K562 (cell line): ENCODE results near the gene TP53TG5. TPM values are rescaled to one million over a fixed set of nuclear protein-coding genes. Genes with fewer than 3 reads are reported as not detected.

Experiments used
- CHD1 ChIP-seq: fragments of 200-600 bp; sonication (generic); IDR thresholded peaks from one replicate; pipeline ENCODE4 v1.6.1; 2012; ENCODE audit warnings: mild to moderate bottlenecking, moderate library complexity, low read length, inconsistent platforms
- EP400 ChIP-seq: fragments of 450-650 bp; IDR thresholded peaks from 2 replicates; pipeline ENCODE4 v1.6.1; 2017; ENCODE audit warnings: antibody characterized with exemption, mild to moderate bottlenecking, moderate library complexity
- HNRNPL ChIP-seq: fragments of 200-400 bp; formaldehyde crosslinking; IDR thresholded peaks from 2 replicates; pipeline ENCODE4 v1.6.1; 2017; ENCODE audit warnings: low read depth, mild to moderate bottlenecking, low read length
- KLF16 ChIP-seq: IDR thresholded peaks from 2 replicates; pipeline ENCODE4 v1.6.1; 2016; ENCODE audit warnings: antibody characterized with exemption
- LEF1 ChIP-seq: fragments of 450-650 bp; IDR thresholded peaks from 2 replicates; pipeline ENCODE4 v1.6.1; 2016; ENCODE audit warnings: mild to moderate bottlenecking
- NR2C1 ChIP-seq, 2 experiments: fragments of 450-650 bp; IDR thresholded peaks; 2 replicates each; pipeline ENCODE4 v1.6.1; 2017; ENCODE audit warnings: mild to moderate bottlenecking in 2 of 2, antibody characterized with exemption in 1 of 2, inconsistent platforms in 1 of 2, missing compliant biosample characterization in 1 of 2, missing genetic modification characterization in 1 of 2
- PTBP1 ChIP-seq: fragments of 200-400 bp; formaldehyde crosslinking; IDR thresholded peaks from 2 replicates; pipeline ENCODE4 v1.6.1; 2017; ENCODE audit warnings: low read depth, low read length
- RNF219 ChIP-seq: fragments of 250-450 bp; sonication (Bioruptor Pico); IDR thresholded peaks from 2 replicates; pipeline ENCODE4 v1.5.0; 2022; ENCODE audit warnings: mild to moderate bottlenecking
- SOX6 ChIP-seq: fragments of 450-650 bp; IDR thresholded peaks from 2 replicates; pipeline ENCODE4 v1.6.1; 2014; ENCODE audit warnings: mild to moderate bottlenecking
- WHSC1 ChIP-seq: IDR thresholded peaks from one replicate; pipeline ENCODE4 v1.6.1; 2012; ENCODE audit warnings: low read length, control low read depth, inconsistent platforms
- XRCC5 ChIP-seq: fragments of 200-400 bp; formaldehyde crosslinking; IDR thresholded peaks from 2 replicates; pipeline ENCODE4 v1.6.1; 2017; ENCODE audit warnings: low read depth, mild to moderate bottlenecking, low read length
- polyA plus RNA-seq, 8 experiments: library from polyadenylated mRNA; depleted of rRNA in 4 of 8; stranded (reverse) in 5 of 8; unstranded in 3 of 8; fragments of >200 nt; fragmentation: Nextera tagmentation in 2 of 8; fragmentation: Illumina TruSeq in 1 of 8; extraction: Ambion mirVana in 2 of 8; extraction: Trizol in 1 of 8; gene quantifications; 2 replicates each; pipeline versions ENCODE4 v1.2.1 to v1.2.3, GENCODE V29; 2011 to 2014; ENCODE audit warnings: inconsistent platforms in 1 of 8, missing spikeins in 1 of 8
- total RNA-seq, 7 experiments: library from RNA; depleted of rRNA in 6 of 7; stranded (reverse); fragments of >200 nt in 6 of 7; fragmentation: Illumina TruSeq in 2 of 7; extraction: Trizol in 2 of 7; gene quantifications; 2 replicates each; pipeline versions ENCODE4 v1.2.1 to v1.2.3, GENCODE V29; 2011 to 2021; ENCODE audit warnings: low replicate concordance in 1 of 7
- TF ChIP-seq, protein P1 (sequence below): sonication (generic); formaldehyde crosslinking; IDR thresholded peaks from 2 replicates; pipeline ENCODE4 v1.8.1; 2023; ENCODE audit warnings: mild to moderate bottlenecking, missing genetic modification reagents
- TF ChIP-seq, protein P2 (sequence below): sonication (generic); formaldehyde crosslinking; IDR thresholded peaks from 2 replicates; pipeline ENCODE4 v1.8.1; 2023; ENCODE audit warnings: missing genetic modification reagents, mild to moderate bottlenecking, borderline replicate concordance

TP53TG5 gene
- total and polyA plus RNA-seq, 9 of the 15 experiments (the other 6 are each of a cell fraction or from before 2014, with no cell fraction given): 0.04 to 0.05 (median 0.04) TPM; not detected in 6

DNA sequence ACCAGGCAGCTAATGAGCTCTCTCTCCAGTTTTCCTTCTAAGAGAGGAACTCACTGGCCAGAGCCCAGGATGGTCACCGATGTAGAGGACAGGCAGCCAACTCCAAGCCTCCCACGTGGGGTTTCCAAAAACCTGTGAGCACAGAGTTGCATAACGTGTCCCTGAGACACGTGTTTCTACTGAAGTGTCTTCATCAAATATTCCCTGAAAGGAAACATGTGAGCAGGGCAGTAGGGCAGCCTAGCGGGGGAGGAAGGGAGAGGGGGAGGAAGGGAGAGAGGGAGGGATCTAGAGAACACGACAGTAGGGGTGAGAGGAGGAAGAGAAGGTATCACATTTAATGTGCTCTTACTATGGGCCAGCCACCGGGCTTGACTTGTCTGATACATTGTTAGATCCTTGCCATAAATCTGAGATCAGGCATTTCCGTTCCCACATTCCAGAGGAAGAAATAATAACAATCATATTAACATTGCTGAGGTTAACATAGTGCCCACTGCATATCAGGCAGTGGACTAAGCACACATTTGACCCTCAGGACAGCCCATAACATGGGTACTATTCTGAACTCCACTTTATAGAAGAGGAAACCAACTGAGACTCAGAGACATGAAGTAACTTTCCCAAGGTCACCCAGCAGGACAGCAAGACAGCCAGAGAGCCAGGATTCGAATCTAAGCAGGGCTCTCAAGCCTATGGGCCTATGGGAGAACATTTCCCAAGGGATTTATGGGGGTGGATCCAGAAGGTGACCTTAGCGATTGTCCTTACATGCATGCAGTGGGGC lies 19.6 kb downstream of the TP53TG5 start (continued):
- no peak for TF ChIP-seq KLF16
- no peak for TF ChIP-seq RNF219 (CRISPR knock-in tag)
- TF ChIP-seq SOX6: no peak
- TF ChIP-seq PTBP1: no peak
- TF ChIP-seq XRCC5: no peak
- no peak for TF ChIP-seq LEF1
- TF ChIP-seq, protein P1, sequence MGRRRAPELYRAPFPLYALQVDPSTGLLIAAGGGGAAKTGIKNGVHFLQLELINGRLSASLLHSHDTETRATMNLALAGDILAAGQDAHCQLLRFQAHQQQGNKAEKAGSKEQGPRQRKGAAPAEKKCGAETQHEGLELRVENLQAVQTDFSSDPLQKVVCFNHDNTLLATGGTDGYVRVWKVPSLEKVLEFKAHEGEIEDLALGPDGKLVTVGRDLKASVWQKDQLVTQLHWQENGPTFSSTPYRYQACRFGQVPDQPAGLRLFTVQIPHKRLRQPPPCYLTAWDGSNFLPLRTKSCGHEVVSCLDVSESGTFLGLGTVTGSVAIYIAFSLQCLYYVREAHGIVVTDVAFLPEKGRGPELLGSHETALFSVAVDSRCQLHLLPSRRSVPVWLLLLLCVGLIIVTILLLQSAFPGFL (CRISPR knock-in tag): no peak
- TF ChIP-seq NR2C1 (IDR thresholded peaks at IDR 0.05): no peak
- no peak for TF ChIP-seq NR2C1 (tag; IDR thresholded peaks at IDR 0.05)
- TF ChIP-seq HNRNPL: no peak
- no peak for TF ChIP-seq CHD1
- no peak for TF ChIP-seq WHSC1
- TF ChIP-seq, protein P2, sequence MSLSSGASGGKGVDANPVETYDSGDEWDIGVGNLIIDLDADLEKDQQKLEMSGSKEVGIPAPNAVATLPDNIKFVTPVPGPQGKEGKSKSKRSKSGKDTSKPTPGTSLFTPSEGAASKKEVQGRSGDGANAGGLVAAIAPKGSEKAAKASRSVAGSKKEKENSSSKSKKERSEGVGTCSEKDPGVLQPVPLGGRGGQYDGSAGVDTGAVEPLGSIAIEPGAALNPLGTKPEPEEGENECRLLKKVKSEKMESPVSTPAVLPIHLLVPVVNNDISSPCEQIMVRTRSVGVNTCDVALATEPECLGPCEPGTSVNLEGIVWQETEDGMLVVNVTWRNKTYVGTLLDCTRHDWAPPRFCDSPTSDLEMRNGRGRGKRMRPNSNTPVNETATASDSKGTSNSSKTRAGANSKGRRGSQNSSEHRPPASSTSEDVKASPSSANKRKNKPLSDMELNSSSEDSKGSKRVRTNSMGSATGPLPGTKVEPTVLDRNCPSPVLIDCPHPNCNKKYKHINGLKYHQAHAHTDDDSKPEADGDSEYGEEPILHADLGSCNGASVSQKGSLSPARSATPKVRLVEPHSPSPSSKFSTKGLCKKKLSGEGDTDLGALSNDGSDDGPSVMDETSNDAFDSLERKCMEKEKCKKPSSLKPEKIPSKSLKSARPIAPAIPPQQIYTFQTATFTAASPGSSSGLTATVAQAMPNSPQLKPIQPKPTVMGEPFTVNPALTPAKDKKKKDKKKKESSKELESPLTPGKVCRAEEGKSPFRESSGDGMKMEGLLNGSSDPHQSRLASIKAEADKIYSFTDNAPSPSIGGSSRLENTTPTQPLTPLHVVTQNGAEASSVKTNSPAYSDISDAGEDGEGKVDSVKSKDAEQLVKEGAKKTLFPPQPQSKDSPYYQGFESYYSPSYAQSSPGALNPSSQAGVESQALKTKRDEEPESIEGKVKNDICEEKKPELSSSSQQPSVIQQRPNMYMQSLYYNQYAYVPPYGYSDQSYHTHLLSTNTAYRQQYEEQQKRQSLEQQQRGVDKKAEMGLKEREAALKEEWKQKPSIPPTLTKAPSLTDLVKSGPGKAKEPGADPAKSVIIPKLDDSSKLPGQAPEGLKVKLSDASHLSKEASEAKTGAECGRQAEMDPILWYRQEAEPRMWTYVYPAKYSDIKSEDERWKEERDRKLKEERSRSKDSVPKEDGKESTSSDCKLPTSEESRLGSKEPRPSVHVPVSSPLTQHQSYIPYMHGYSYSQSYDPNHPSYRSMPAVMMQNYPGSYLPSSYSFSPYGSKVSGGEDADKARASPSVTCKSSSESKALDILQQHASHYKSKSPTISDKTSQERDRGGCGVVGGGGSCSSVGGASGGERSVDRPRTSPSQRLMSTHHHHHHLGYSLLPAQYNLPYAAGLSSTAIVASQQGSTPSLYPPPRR: no peak
- peak; percentile 62; the same call in 1 of the 2 replicates for TF ChIP-seq EP400
